ENCODE measurements around the gene BABAM2. TPM values are rescaled to one million over a fixed set of nuclear protein-coding genes. Genes with fewer than 3 reads are reported as not detected.

BABAM2 gene
- total and polyA plus RNA-seq, 4 donors: 9.9 to 17.0 (median 13.9) TPM

DNA sequence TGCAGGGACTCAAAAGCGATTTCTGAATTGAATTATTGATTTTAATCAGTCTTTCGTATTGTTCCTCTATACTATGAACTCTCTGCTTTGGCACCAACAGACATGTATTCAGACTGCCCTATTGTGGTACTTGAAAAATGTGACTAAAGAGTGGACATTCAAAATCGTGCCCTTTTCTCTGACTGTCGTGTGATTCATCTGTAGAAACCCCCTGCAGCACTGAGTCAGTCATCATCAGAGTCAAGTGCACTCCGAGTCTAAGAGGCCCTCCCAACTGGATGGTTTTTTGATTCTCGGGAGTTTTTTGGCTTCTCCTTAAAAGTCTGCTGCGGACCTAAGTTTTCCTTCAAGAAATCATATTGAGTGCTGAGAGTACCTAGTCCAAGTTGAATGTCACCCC, 405.7 kb downstream of the BABAM2 start (continued):
- TF ChIP-seq, protein P1, sequence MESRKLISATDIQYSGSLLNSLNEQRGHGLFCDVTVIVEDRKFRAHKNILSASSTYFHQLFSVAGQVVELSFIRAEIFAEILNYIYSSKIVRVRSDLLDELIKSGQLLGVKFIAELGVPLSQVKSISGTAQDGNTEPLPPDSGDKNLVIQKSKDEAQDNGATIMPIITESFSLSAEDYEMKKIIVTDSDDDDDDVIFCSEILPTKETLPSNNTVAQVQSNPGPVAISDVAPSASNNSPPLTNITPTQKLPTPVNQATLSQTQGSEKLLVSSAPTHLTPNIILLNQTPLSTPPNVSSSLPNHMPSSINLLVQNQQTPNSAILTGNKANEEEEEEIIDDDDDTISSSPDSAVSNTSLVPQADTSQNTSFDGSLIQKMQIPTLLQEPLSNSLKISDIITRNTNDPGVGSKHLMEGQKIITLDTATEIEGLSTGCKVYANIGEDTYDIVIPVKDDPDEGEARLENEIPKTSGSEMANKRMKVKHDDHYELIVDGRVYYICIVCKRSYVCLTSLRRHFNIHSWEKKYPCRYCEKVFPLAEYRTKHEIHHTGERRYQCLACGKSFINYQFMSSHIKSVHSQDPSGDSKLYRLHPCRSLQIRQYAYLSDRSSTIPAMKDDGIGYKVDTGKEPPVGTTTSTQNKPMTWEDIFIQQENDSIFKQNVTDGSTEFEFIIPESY (IDR thresholded peaks at IDR 0.05): no peak
- TF ChIP-seq, protein P2, sequence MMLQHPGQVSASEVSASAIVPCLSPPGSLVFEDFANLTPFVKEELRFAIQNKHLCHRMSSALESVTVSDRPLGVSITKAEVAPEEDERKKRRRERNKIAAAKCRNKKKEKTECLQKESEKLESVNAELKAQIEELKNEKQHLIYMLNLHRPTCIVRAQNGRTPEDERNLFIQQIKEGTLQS (IDR thresholded peaks at IDR 0.05): no peak
- no peak for TF ChIP-seq GABPA (IDR thresholded peaks at IDR 0.05 in 1 of 2, conservative IDR thresholded peaks at IDR 0.05 in 1 of 2)
- no peak for TF ChIP-seq TAF1 (conservative IDR thresholded peaks at IDR 0.05)
- no peak for TF ChIP-seq EGR1 (IDR thresholded peaks at IDR 0.05; ENCODE audit: low read depth in 2 of 2)
- no peak for TF ChIP-seq FOXA1 (IDR thresholded peaks at IDR 0.05)

DNA sequence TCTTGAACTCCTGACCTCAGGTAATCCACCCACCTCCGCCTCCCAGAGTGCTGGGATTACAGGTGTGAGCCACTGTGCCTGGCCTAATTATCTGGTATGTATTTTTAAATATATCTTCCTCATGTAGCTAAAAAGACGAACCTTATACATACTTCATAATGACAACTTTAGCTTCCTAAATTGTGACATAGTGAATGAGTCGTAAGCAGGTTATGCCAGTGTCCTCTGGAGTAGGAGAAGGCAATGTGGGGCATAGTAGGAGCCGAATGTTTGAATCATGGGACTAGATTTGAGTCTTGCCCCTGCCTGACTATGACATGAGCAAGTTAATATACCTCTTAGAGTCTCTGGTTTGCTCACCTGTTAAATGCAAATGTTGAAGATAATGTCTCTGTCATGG, 406.4 kb downstream of the BABAM2 start:
- Histone ChIP-seq H3K9me3 (ENCODE audit: control insufficient read depth in 4 of 4, low read length in 3 of 4) (no peaks in the 10 kb centered on the region), H3K27ac (ENCODE audit: low read depth in 1 of 2, low read length in 2 of 2) (no peak overlapping the region), H3K36me3 (ENCODE audit: control insufficient read depth in 4 of 4, insufficient read depth in 3 of 4, low read depth in 1 of 4, low read length in 3 of 4) (no peaks in the 10 kb centered on the region), H3K4me3 (ENCODE audit: low read depth in 1 of 3, low read length in 3 of 3) (no peak overlapping the region), H3K27me3 (ENCODE audit: control insufficient read depth in 4 of 4, insufficient read depth in 4 of 4, low read length in 3 of 4) (no peaks in the 10 kb centered on the region), H3K4me1 (ENCODE audit: control insufficient read depth in 4 of 4, insufficient read depth in 4 of 4, low read length in 3 of 4) (no peaks in the 10 kb centered on the region), H3K9ac (ENCODE audit: low read depth in 1 of 2, low read length in 2 of 2) (no peak overlapping the region)
- no peak for TF ChIP-seq NR2F2 (IDR thresholded peaks at IDR 0.05)
- no peak for TF ChIP-seq HNF4G (IDR thresholded peaks at IDR 0.05)
- no peak for TF ChIP-seq YY1 (IDR thresholded peaks at IDR 0.05)
- no peak for TF ChIP-seq SP1 (IDR thresholded peaks at IDR 0.05)
- DNase-seq (ENCODE audit: low spot score): no peak
- 96% methylated on average over 4 of the region's 4 CpGs for WGBS

DNA sequence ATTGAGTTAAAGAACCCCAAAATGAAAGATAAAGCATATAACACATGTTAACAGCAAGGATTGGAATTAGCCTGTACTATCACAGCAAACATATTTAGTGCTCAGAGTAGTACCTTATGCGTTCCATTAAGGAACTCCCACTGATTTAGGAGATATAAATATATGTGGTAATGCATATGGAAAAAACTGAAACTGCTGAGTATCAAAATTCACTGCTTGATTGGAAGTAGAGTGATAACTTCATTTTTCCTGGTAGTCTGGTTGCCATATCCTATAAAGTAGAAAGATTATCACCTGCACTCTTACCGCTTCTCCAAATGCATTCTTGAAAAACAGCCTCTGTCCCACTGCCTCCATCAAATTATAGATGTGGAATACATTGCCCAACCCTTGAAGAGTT, 407.0 kb downstream of the BABAM2 start:
- 99% methylated on average over 2 of the region's 2 CpGs for WGBS
- no peak overlapping the region for H3K27ac ChIP-seq (ENCODE audit: low read depth in 1 of 2, low read length in 2 of 2)
- TF ChIP-seq NR2F2 (IDR thresholded peaks at IDR 0.05): no peak
- no peaks in the 10 kb centered on the region for H3K36me3 ChIP-seq (ENCODE audit: control insufficient read depth in 4 of 4, insufficient read depth in 3 of 4, low read depth in 1 of 4, low read length in 3 of 4)
- no peaks in the 10 kb centered on the region for H3K9me3 ChIP-seq (ENCODE audit: control insufficient read depth in 4 of 4, low read length in 3 of 4)
- H3K27me3 ChIP-seq (ENCODE audit: control insufficient read depth in 4 of 4, insufficient read depth in 4 of 4, low read length in 3 of 4): no peaks in the 10 kb centered on the region
- no peak for DNase-seq (ENCODE audit: low spot score)
- H3K9ac ChIP-seq (ENCODE audit: low read depth in 1 of 2, low read length in 2 of 2): no peak overlapping the region
- no peak overlapping the region for H3K4me3 ChIP-seq (ENCODE audit: low read depth in 1 of 3, low read length in 3 of 3)
- no peaks in the 10 kb centered on the region for H3K4me1 ChIP-seq (ENCODE audit: control insufficient read depth in 4 of 4, insufficient read depth in 4 of 4, low read length in 3 of 4)

DNA sequence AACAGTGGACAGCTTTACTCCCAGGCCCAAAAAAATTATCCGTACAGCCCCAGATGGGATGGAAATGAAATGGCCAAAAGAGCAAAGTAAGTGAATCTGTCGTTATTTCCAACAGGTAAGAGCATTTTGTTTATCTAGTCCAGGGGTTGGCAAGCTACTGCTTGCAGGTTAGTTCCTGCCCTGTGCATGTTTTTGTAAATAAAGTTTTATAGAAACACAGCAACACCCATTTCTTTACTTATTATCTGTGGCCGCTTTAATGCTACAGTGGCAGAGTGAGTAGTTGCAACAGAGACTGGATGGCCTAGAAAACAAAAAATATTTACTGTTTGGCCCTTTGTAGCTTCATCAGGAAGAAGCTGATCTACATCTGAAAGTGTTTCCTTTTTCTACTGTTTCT, 407.9 kb downstream of the BABAM2 start:
- DNase-seq (ENCODE audit: low spot score): no peak
- 93% methylated on average over 3 of the region's 3 CpGs for WGBS
- H3K27me3 ChIP-seq (ENCODE audit: control insufficient read depth in 4 of 4, insufficient read depth in 4 of 4, low read length in 3 of 4): no peaks in the 10 kb centered on the region
- H3K9me3 ChIP-seq (ENCODE audit: control insufficient read depth in 4 of 4, low read length in 3 of 4): no peaks in the 10 kb centered on the region
- H3K27ac ChIP-seq (ENCODE audit: low read depth in 1 of 2, low read length in 2 of 2): no peak overlapping the region
- no peak overlapping the region for H3K4me3 ChIP-seq (ENCODE audit: low read depth in 1 of 3, low read length in 3 of 3)
- no peak for TF ChIP-seq HNF4G (IDR thresholded peaks at IDR 0.05)
- TF ChIP-seq, protein P1 (IDR thresholded peaks at IDR 0.05): no peak
- no peak overlapping the region for H3K9ac ChIP-seq (ENCODE audit: low read depth in 1 of 2, low read length in 2 of 2)
- no peaks in the 10 kb centered on the region for H3K36me3 ChIP-seq (ENCODE audit: control insufficient read depth in 4 of 4, insufficient read depth in 3 of 4, low read depth in 1 of 4, low read length in 3 of 4)
- no peaks in the 10 kb centered on the region for H3K4me1 ChIP-seq (ENCODE audit: control insufficient read depth in 4 of 4, insufficient read depth in 4 of 4, low read length in 3 of 4)

Measured in liver (tissue), 9 donors.